HepG2 (cell line): ENCODE data around the gene PNLDC1. TPM values are rescaled to one million over a fixed set of nuclear protein-coding genes. Genes with fewer than 3 reads are reported as not detected.

Experiments used
- ATF1 ChIP-seq: IDR thresholded peaks from 2 replicates; pipeline ENCODE4 v1.6.1; 2016; ENCODE audit warnings: mild to moderate bottlenecking, control low read depth
- BCL3 ChIP-seq: sonication (generic); formaldehyde crosslinking; IDR thresholded peaks from 2 replicates; pipeline ENCODE4 v1.5.1; 2020; ENCODE audit warnings: mild to moderate bottlenecking, missing genetic modification reagents, moderate library complexity
- CHCHD3 ChIP-seq: sonication (generic); formaldehyde crosslinking; IDR thresholded peaks from 2 replicates; pipeline ENCODE4 v1.8.0; 2022; ENCODE audit warnings: mild to moderate bottlenecking, missing genetic modification reagents, moderate library complexity
- FOXK1 ChIP-seq: sonication (generic); formaldehyde crosslinking; IDR thresholded peaks from 2 replicates; pipeline ENCODE4 v1.4.0; 2020; ENCODE audit warnings: low read depth, missing genetic modification reagents, borderline replicate concordance
- GLI4 ChIP-seq: sonication (generic); formaldehyde crosslinking; IDR thresholded peaks from 2 replicates; pipeline ENCODE4 v1.5.1; 2020; ENCODE audit warnings: missing genetic modification reagents, mild to moderate bottlenecking, moderate library complexity, borderline replicate concordance
- IRF2 ChIP-seq: IDR thresholded peaks from 2 replicates; pipeline ENCODE4 v1.6.1; 2018; ENCODE audit warnings: missing genetic modification reagents, missing compliant biosample characterization
- IRX3 ChIP-seq: sonication (generic); formaldehyde crosslinking; IDR thresholded peaks from 2 replicates; pipeline ENCODE4 v1.8.1; 2023; ENCODE audit warnings: mild to moderate bottlenecking, low read depth, missing genetic modification reagents, borderline replicate concordance
- KDM4B ChIP-seq: sonication (generic); formaldehyde crosslinking; IDR thresholded peaks from 2 replicates; pipeline ENCODE4 v1.4.0; 2020; ENCODE audit warnings: missing genetic modification reagents
- POGK ChIP-seq: sonication (generic); formaldehyde crosslinking; conservative IDR thresholded peaks from 2 replicates; pipeline ENCODE4 v1.8.0; 2022; ENCODE audit warnings: mild to moderate bottlenecking, moderate library complexity, missing genetic modification reagents
- SIN3A ChIP-seq: IDR thresholded peaks from 2 replicates; pipeline ENCODE4 v1.6.1; 2011; ENCODE audit warnings: low read depth, mild to moderate bottlenecking, control low read depth, low read length, borderline replicate concordance
- SIX1 ChIP-seq: sonication (generic); formaldehyde crosslinking; IDR thresholded peaks from 2 replicates; pipeline ENCODE4 v1.4.0; 2020; ENCODE audit warnings: missing genetic modification reagents, borderline replicate concordance
- SNAPC2 ChIP-seq: sonication (generic); formaldehyde crosslinking; IDR thresholded peaks from 2 replicates; pipeline ENCODE4 v1.8.1; 2022; ENCODE audit warnings: mild to moderate bottlenecking, missing genetic modification reagents
- TEF ChIP-seq: sonication (generic); formaldehyde crosslinking; IDR thresholded peaks from 2 replicates; pipeline ENCODE4 v1.5.0; 2020; ENCODE audit warnings: missing genetic modification reagents
- ZNF207 ChIP-seq: fragments of 450-650 bp; IDR thresholded peaks from 2 replicates; pipeline ENCODE4 v1.6.1; 2016; ENCODE audit warnings: antibody characterized with exemption, borderline replicate concordance
- ZNF432 ChIP-seq: sonication (generic); formaldehyde crosslinking; IDR thresholded peaks from 2 replicates; pipeline ENCODE4 v1.5.0; 2020; ENCODE audit warnings: missing genetic modification reagents, mild to moderate bottlenecking, borderline replicate concordance
- ZNF446 ChIP-seq: sonication (generic); formaldehyde crosslinking; IDR thresholded peaks from 2 replicates; pipeline ENCODE4 v1.5.0; 2020; ENCODE audit warnings: mild to moderate bottlenecking, missing genetic modification reagents
- ZNF512 ChIP-seq: sonication (generic); formaldehyde crosslinking; IDR thresholded peaks from 2 replicates; pipeline ENCODE4 v1.4.0; 2020; ENCODE audit warnings: mild to moderate bottlenecking, missing genetic modification reagents
- ZNF589 ChIP-seq: sonication (generic); formaldehyde crosslinking; conservative IDR thresholded peaks from 2 replicates; pipeline ENCODE4 v1.8.0; 2022; ENCODE audit warnings: mild to moderate bottlenecking, moderate library complexity, missing genetic modification reagents
- ZNF619 ChIP-seq: sonication (generic); formaldehyde crosslinking; IDR thresholded peaks from 2 replicates; pipeline ENCODE4 v1.4.0; 2020; ENCODE audit warnings: mild to moderate bottlenecking, missing genetic modification reagents
- ZNF839 ChIP-seq: sonication (generic); formaldehyde crosslinking; IDR thresholded peaks from 2 replicates; pipeline ENCODE4 v1.4.0; 2020; ENCODE audit warnings: missing genetic modification reagents, mild to moderate bottlenecking, borderline replicate concordance
- polyA plus RNA-seq, 8 experiments: library from polyadenylated mRNA; depleted of rRNA in 3 of 8; stranded (reverse) in 7 of 8; unstranded in 1 of 8; fragments of >200 nt; fragmentation: Illumina TruSeq in 4 of 8; extraction: Trizol in 4 of 8; gene quantifications; 2 replicates each; pipeline versions ENCODE4 v1.2.1 to v1.2.3, GENCODE V29; 2011 to 2016; ENCODE audit warnings: low read depth in 4 of 8, missing spikeins in 1 of 8, mixed read lengths in 1 of 8; ENCODE audit not compliant: insufficient read depth in 1 of 8
- total RNA-seq, 5 experiments: library from RNA; depleted of rRNA; stranded (reverse); fragments of >200 nt; fragmentation: Illumina TruSeq; extraction: Trizol; gene quantifications; 2 replicates each; pipeline ENCODE4 v1.2.3, GENCODE V29; 2016; ENCODE audit warnings: low read depth in 1 of 5

Gene PNLDC1
- total and polyA plus RNA-seq, 2 of the 13 experiments (the other 11 are each of a cell fraction or from before 2014, with no cell fraction given) = not detected

- TF ChIP-seq POGK (no peak), BCL3 (peak; percentile 79; the same call in 1 of the 2 replicates), IRF2 (CRISPR knock-in tag) (peak; percentile 29; the same call in 1 of the 2 replicates), SNAPC2 (CRISPR knock-in tag) (peak; percentile 62; the same call in 1 of the 2 replicates), FOXK1 (peak; percentile 65; the same call in 1 of the 2 replicates), ZNF589 (no peak; the same call in 1 of the 2 replicates), SIN3A (peak; percentile 92), ZNF432 (CRISPR knock-in tag) (0 out of 2 replicates have a peak, but pooled peaks have one; percentile 71), KDM4B (peak; percentile 91), GLI4 (peak; percentile 79), ZNF207 (no peak), IRX3 (CRISPR knock-in tag) (peak; percentile 98), SIX1 (0 out of 2 replicates have a peak, but pooled peaks have one; percentile 12), ZNF619 (CRISPR knock-in tag) (peak; percentile 55), ZNF512 (CRISPR knock-in tag) (no peak), CHCHD3 (CRISPR knock-in tag) (no peak), ATF1 (CRISPR knock-in tag) (peak; percentile 91), ZNF839 (CRISPR knock-in tag) (no peak), ZNF446 (CRISPR knock-in tag) (no peak), TEF (CRISPR knock-in tag) (no peak; the same call in 1 of the 2 replicates)
These were observed 38.0 kb upstream of the PNLDC1 start, which contains the start of gene ACAT2 (continued) for GRCh38 chr6:159761873-159762680.
